SK-N-SH (cell line): ENCODE results near the gene SLC22A13.

Experiments
- CHD2 ChIP-seq: fragments of 150-350 bp; IDR thresholded peaks from 2 replicates; pipeline ENCODE4 v1.6.1; 2018; ENCODE audit warnings: low read length; ENCODE audit not compliant: partially characterized antibody
- ELF1 ChIP-seq: IDR thresholded peaks from 2 replicates; pipeline ENCODE4 v1.4.0; 2012
- EP300 ChIP-seq, 2 experiments: IDR thresholded peaks; 2 replicates each; pipeline versions ENCODE4 v1.4.0 to v1.6.1; 2012; ENCODE audit warnings: borderline replicate concordance in 1 of 2, low read depth in 1 of 2, low read length in 1 of 2
- JUND ChIP-seq: IDR thresholded peaks from 2 replicates; pipeline ENCODE4 v1.4.0; 2012
- MXI1 ChIP-seq: IDR thresholded peaks from 2 replicates; pipeline ENCODE4 v1.6.1; 2012; ENCODE audit warnings: mild to moderate bottlenecking, low read depth, low read length, improper control_type of control experiment
- RFX5 ChIP-seq: IDR thresholded peaks from 2 replicates; pipeline ENCODE4 v1.6.1; 2012; ENCODE audit warnings: mild to moderate bottlenecking, improper control_type of control experiment, low read length
- TAF1 ChIP-seq: IDR thresholded peaks from 2 replicates; pipeline ENCODE4 v1.6.1; 2012; ENCODE audit warnings: low read depth, mild to moderate bottlenecking, low read length, moderate library complexity, borderline replicate concordance
- TEAD4 ChIP-seq: IDR thresholded peaks from 2 replicates; pipeline ENCODE4 v1.4.0; 2012; ENCODE audit warnings: mild to moderate bottlenecking, borderline replicate concordance; ENCODE audit not compliant: insufficient read depth
- YY1 ChIP-seq: IDR thresholded peaks from 2 replicates; pipeline ENCODE4 v1.4.0; 2012; ENCODE audit warnings: low read depth, mild to moderate bottlenecking
- TF ChIP-seq, protein P1 (sequence below): IDR thresholded peaks from 2 replicates; pipeline ENCODE4; 2012
- TF ChIP-seq, protein P2 (sequence below): IDR thresholded peaks from 2 replicates; pipeline ENCODE4 v1.4.0; 2012; ENCODE audit warnings: low read depth
- TF ChIP-seq, protein P3 (sequence below): fragments of 200-600 bp; sonication (generic); IDR thresholded peaks from 2 replicates; pipeline ENCODE4 v1.6.1; 2017; ENCODE audit warnings: antibody characterized with exemption, mild to moderate bottlenecking, moderate library complexity
- TF ChIP-seq, protein P4 (sequence below): IDR thresholded peaks from 2 replicates; pipeline ENCODE4 v1.4.0; 2012; ENCODE audit warnings: low read depth, borderline replicate concordance
- TF ChIP-seq, protein P5 (sequence below): fragments of 150-350 bp; IDR thresholded peaks from 2 replicates; pipeline ENCODE4 v1.6.1; 2017; ENCODE audit warnings: antibody characterized with exemption, low read length, low read depth, borderline replicate concordance

DNA sequence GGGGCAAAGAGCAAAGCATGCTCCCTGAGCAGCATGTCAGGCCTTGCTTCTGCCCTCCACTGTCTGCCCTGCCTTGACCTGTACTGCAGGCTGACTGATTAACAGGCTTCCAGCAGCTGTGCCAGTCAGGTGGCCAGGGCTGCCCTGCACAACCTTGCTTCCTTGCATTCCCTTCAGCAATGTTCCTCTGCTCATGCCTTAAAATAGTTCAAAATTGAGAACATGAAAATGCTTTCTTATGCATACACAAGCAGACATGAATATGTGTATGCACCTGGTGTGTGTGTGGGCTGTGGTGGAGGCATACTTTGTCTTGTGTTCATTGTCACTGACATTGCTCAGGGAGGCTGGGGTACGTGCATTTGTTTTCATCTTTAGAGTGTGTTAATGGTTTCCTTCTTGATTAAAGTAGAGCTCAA lies 1.2 kb upstream of the SLC22A13 start:
- TF ChIP-seq, protein P1, sequence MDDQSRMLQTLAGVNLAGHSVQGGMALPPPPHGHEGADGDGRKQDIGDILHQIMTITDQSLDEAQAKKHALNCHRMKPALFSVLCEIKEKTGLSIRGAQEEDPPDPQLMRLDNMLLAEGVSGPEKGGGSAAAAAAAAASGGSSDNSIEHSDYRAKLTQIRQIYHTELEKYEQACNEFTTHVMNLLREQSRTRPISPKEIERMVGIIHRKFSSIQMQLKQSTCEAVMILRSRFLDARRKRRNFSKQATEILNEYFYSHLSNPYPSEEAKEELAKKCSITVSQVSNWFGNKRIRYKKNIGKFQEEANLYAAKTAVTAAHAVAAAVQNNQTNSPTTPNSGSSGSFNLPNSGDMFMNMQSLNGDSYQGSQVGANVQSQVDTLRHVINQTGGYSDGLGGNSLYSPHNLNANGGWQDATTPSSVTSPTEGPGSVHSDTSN: no peak
- no peak for TF ChIP-seq JUND
- TF ChIP-seq, protein P2, sequence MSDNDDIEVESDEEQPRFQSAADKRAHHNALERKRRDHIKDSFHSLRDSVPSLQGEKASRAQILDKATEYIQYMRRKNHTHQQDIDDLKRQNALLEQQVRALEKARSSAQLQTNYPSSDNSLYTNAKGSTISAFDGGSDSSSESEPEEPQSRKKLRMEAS: no peak
- TF ChIP-seq MXI1: no peak
- TF ChIP-seq TAF1: no peak
- TF ChIP-seq, protein P3, sequence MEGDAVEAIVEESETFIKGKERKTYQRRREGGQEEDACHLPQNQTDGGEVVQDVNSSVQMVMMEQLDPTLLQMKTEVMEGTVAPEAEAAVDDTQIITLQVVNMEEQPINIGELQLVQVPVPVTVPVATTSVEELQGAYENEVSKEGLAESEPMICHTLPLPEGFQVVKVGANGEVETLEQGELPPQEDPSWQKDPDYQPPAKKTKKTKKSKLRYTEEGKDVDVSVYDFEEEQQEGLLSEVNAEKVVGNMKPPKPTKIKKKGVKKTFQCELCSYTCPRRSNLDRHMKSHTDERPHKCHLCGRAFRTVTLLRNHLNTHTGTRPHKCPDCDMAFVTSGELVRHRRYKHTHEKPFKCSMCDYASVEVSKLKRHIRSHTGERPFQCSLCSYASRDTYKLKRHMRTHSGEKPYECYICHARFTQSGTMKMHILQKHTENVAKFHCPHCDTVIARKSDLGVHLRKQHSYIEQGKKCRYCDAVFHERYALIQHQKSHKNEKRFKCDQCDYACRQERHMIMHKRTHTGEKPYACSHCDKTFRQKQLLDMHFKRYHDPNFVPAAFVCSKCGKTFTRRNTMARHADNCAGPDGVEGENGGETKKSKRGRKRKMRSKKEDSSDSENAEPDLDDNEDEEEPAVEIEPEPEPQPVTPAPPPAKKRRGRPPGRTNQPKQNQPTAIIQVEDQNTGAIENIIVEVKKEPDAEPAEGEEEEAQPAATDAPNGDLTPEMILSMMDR: no peak
- TF ChIP-seq, protein P4, sequence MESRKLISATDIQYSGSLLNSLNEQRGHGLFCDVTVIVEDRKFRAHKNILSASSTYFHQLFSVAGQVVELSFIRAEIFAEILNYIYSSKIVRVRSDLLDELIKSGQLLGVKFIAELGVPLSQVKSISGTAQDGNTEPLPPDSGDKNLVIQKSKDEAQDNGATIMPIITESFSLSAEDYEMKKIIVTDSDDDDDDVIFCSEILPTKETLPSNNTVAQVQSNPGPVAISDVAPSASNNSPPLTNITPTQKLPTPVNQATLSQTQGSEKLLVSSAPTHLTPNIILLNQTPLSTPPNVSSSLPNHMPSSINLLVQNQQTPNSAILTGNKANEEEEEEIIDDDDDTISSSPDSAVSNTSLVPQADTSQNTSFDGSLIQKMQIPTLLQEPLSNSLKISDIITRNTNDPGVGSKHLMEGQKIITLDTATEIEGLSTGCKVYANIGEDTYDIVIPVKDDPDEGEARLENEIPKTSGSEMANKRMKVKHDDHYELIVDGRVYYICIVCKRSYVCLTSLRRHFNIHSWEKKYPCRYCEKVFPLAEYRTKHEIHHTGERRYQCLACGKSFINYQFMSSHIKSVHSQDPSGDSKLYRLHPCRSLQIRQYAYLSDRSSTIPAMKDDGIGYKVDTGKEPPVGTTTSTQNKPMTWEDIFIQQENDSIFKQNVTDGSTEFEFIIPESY: no peak
- no peak for TF ChIP-seq RFX5
- no peak for TF ChIP-seq ELF1
- TF ChIP-seq, protein P5, sequence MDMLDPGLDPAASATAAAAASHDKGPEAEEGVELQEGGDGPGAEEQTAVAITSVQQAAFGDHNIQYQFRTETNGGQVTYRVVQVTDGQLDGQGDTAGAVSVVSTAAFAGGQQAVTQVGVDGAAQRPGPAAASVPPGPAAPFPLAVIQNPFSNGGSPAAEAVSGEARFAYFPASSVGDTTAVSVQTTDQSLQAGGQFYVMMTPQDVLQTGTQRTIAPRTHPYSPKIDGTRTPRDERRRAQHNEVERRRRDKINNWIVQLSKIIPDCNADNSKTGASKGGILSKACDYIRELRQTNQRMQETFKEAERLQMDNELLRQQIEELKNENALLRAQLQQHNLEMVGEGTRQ: no peak
- no peak for TF ChIP-seq EP300 (IDR thresholded peaks at IDR 0.05; ENCODE audit: borderline replicate concordance in 1 of 2, low read depth in 1 of 2, low read length in 1 of 2)
- TF ChIP-seq CHD2: no peak
- TF ChIP-seq YY1: no peak
- TF ChIP-seq TEAD4: no peak
